ENCODE data around the gene RFC4.

Gene RFC4

GRCh38 chr3:186785495-186786018, 20.7 kb downstream of the RFC4 start:
- FAIRE-seq, result no peak

GRCh38 chr3:186784820-186785494, 21.3 kb downstream of the RFC4 start:
- FAIRE-seq, result no peak

- FAIRE-seq, result no peak
Observed at GRCh38 chr3:186783731-186784515, 22.4 kb downstream of the RFC4 start.

- FAIRE-seq, result no peak
Observed at GRCh38 chr3:186783058-186783730, 23.1 kb downstream of the RFC4 start, which contains the start of gene EIF4A2. Gene EIF4A2 (plus strand): TSS chr3:186783577. CDS start chr3:186783611, 34 bp downstream.

GRCh38 chr3:186782542-186783057, 23.7 kb downstream of the RFC4 start:
- no peak for FAIRE-seq

- FAIRE-seq, result no peak
Observed at GRCh38 chr3:186779204-186779603, 27.1 kb downstream of the RFC4 start.

GRCh38 chr3:186775999-186776398, 30.3 kb downstream of the RFC4 start:
- FAIRE-seq, result no peak

GRCh38 chr3:186772701-186773417, 33.4 kb downstream of the RFC4 start:
- no peak for FAIRE-seq

- no peak for FAIRE-seq
Observed at GRCh38 chr3:186772281-186772694, 34.0 kb downstream of the RFC4 start.

GRCh38 chr3:186760897-186761447, 45.3 kb downstream of the RFC4 start:
- no peak for FAIRE-seq

- FAIRE-seq, result no peak
Observed at GRCh38 chr3:186760141-186760833, 46.0 kb downstream of the RFC4 start.

GRCh38 chr3:186759231-186759930, 46.9 kb downstream of the RFC4 start:
- no peak for FAIRE-seq

GRCh38 chr3:186757686-186758220, 48.5 kb downstream of the RFC4 start:
- no peak for FAIRE-seq

GRCh38 chr3:186757214-186757613, 49.1 kb downstream of the RFC4 start:
- no peak for FAIRE-seq

- no peak for FAIRE-seq
Observed at GRCh38 chr3:186754871-186755270, 51.4 kb downstream of the RFC4 start.

- no peak for FAIRE-seq
Observed at GRCh38 chr3:186754006-186754405, 52.3 kb downstream of the RFC4 start.

- no peak for FAIRE-seq
Observed at GRCh38 chr3:186751480-186751879, 54.8 kb downstream of the RFC4 start.

- FAIRE-seq, result no peak
Observed at GRCh38 chr3:186750316-186750715, 56.0 kb downstream of the RFC4 start.

GRCh38 chr3:186746008-186746407, 60.3 kb downstream of the RFC4 start:
- FAIRE-seq, result no peak

- no peak for FAIRE-seq
Observed at GRCh38 chr3:186743666-186744065, 62.6 kb downstream of the RFC4 start.

Data from G401.6 (cell line).